IPS-NIHi7 (cell line): ENCODE results near the gene WFDC9.
"Not testable (repeated sequence)": the region's sequence is repeated elsewhere in the genome, so short reads cannot be mapped to it uniquely, and the experiment has no call there.

Experiments
- DNase-seq: peaks from one replicate; pipeline ENCODE4 v3.0.0; 2012; ENCODE audit warnings: mixed read lengths; ENCODE audit errors: extremely low spot score

Gene WFDC9

GRCh38 chr20:45592574-45593189 lies 38.4 kb downstream of the WFDC9 start:
- DNase-seq: peak; percentile 41

DNA sequence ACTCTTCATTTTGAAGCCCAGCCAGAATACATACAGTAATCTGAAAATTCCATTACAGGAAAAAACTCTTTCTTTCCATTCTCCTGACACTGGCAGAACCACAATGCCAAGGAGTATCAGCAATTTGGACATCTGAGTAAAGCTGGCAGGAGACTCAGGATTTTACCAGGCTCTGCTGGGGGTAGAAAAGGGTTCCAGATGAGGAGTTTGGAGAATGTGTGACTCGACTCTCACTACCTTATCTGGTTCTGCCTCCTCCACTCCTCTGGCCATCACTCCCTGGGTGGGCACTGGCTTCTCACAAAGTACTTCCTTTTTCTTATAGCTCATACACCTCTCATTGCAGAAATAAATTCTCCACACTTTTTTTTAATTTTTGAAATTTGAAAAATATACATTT lies 41.4 kb downstream of the WFDC9 start:
- DNase-seq: no peak

DNA sequence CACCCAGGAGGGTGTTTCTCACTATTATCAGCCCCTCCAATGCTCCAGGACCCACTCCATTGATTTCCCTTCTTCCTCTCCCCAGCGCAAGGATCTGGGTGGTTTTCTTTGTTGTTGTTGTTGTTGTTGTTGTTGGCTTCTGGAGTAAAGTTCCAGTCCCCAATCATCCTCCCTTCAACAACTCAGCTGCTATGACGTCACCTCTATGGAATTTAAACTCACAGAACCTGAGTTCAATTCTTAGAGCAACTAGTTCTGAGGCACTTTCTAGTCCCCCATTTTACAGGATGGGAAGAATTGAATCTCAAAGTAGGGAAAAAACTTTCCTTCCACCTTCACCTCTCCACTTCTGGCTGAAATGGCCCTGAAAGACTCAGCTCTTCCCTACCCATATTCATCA lies 42.3 kb downstream of the WFDC9 start:
- no peak for DNase-seq

DNA sequence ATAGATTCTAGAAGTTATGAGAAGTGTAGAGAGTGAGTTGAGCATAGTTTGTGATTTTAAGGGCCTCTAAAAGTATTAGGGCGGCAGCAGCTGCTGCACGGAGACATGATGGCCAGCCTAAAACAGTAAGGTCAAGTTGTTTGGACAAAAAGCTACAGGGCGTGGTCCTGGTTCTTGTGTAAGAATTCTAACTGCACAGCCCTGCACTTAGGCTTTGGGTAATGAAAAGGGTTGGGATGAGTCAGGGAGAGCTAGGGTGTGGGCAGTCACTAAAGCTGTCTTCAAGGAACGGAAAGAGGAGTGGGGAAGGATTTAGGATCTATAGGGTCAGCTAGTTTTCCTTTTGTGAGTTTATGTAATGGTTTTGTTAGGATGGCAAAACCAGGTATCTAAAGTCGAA lies 45.1 kb downstream of the WFDC9 start:
- not testable (repeated sequence) for DNase-seq

- DNase-seq: not testable (repeated sequence)
Measured at GRCh38 chr20:45584294-45584693, 46.8 kb downstream of the WFDC9 start.

- DNase-seq: peak; percentile 39
Measured at GRCh38 chr20:45583502-45583901, 47.6 kb downstream of the WFDC9 start.

DNA sequence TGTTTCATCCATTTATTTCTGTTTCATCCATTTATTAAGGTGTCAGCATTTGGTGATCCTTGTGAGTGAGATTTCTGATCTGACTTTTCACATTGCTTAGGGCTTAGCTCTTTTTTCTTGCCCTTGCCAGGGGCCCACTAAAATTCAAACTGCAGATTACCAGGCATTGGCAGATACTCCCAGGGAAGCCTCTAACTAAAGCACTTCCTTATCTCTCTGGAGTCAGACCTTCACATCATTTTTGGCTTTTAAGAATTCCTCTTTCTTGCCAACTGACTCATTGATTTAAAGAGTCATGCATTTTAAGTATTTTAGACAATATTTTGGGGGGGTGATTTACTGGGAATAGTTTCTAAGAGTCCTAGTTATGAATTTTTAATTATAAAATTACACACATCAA lies 49.4 kb downstream of the WFDC9 start:
- DNase-seq: no peak

- DNase-seq: no peak
Measured at GRCh38 chr20:45579184-45579583, 51.9 kb downstream of the WFDC9 start, which contains the start of gene WFDC8. Gene WFDC8, minus strand, starts transcription at chr20:45579284. Its CDS starts 37 bp downstream, at chr20:45579247.

DNA sequence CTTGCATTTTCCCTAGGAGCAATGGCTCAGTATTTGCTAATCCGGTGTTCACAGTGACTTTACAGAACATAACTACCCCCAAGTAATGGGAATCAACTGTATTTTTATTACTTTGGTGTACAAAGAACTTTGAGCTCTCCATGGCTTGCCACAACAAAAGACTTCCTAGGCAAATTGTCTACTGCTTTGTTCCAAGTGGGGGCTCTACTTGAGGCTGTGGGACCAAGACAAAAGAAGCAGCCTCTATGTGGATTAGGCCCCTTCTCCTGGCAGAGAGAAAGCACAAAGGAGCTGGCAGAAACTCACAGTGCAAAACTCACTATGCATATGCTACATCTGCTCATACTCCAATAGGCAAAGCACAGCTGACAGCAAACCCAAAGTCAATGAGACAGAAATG lies 52.9 kb downstream of the WFDC9 start:
- peak; percentile 26 for DNase-seq

GRCh38 chr20:45576995-45577394 lies 54.1 kb downstream of the WFDC9 start:
- DNase-seq: peak; percentile 6

DNA sequence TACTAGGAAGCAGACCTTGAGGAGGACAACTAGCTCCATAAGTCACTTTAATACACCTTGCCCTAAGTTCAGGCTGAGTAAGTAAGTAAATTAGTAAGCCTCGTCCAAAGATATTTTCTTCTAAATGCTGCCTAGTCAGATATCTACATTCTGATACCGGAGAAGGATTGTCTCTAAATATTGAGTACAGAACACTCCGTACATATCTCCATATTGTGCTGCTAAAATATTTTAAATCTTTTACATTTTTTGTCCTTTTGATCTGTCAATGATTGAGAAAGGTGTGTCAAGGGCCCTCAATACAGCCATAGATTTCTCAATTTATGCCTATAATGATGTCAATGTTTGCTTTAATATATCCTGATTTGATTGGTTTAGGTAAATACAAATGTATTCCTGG lies 55.2 kb downstream of the WFDC9 start:
- DNase-seq: peak; percentile 4

DNA sequence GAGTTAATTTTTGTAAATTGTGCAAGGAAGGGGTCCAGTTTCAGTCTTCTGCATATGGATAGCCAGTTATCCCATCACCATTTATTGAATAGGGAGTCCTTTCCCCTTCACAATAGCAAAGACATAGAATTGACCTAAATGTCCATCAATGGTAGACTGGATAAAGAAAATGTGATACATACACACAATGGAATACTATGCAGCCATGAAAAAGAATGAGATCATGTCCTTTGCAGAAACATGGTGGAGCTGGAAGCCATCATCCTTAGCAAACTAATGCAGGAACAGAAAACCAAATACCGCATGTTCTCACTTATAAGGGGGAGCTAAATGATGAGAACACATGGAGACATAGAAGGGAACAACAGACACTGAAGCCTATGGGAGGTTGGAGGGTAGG lies 61.4 kb downstream of the WFDC9 start:
- DNase-seq: not testable (repeated sequence)

GRCh38 chr20:45564760-45565276 lies 66.3 kb downstream of the WFDC9 start:
- DNase-seq: no peak
